ENCODE measurements around the gene ADAM11. TPM values are rescaled to one million over a fixed set of nuclear protein-coding genes. Genes with fewer than 3 reads are reported as not detected.

Gene ADAM11
- total and polyA plus RNA-seq, 2 of the 13 experiments (the other 11 are each of a cell fraction or from before 2014, with no cell fraction given) = 0.38 to 0.91 TPM

GRCh38 chr17:44759086-44759915 is 513 bp downstream of the ADAM11 start (continued):
- peak; percentile 30 for TF ChIP-seq AGO1 (IDR thresholded peaks at IDR 0.05; ENCODE audit: low read depth, low read length, poor library complexity, severe bottlenecking)
- TF ChIP-seq ZNF556 (CRISPR knock-in tag; IDR thresholded peaks at IDR 0.05; ENCODE audit: borderline replicate concordance) = no peak
- TF ChIP-seq FLYWCH1 (CRISPR knock-in tag; IDR thresholded peaks at IDR 0.05) = no peak
- peak; percentile 65; the same call in 1 of the 2 replicates for TF ChIP-seq RXRA (CRISPR knock-in tag; IDR thresholded peaks at IDR 0.05)
- TF ChIP-seq HNRNPLL (IDR thresholded peaks at IDR 0.05; ENCODE audit: low read depth, low read length, poor library complexity, severe bottlenecking) = peak; percentile 31
- no peak for TF ChIP-seq NFYB (CRISPR knock-in tag; IDR thresholded peaks at IDR 0.05)
- TF ChIP-seq ZNF772 (CRISPR knock-in tag; IDR thresholded peaks at IDR 0.05) = peak; percentile 31; the same call in 1 of the 2 replicates
- TF ChIP-seq ZNF687 (CRISPR knock-in tag; IDR thresholded peaks at IDR 0.05) = peak; percentile 28; the same call in 1 of the 2 replicates
- peak; percentile 79 for TF ChIP-seq ZNF777 (CRISPR knock-in tag; IDR thresholded peaks at IDR 0.05)
- TF ChIP-seq DR1 (CRISPR knock-in tag; IDR thresholded peaks at IDR 0.05) = 0 out of 2 replicates have a peak, but pooled peaks have one; percentile 30
- no peak for TF ChIP-seq ZNF12 (CRISPR knock-in tag; IDR thresholded peaks at IDR 0.05)
- no peak for TF ChIP-seq ZFAT (CRISPR knock-in tag; conservative IDR thresholded peaks at IDR 0.05)
